ENCODE measurements around the gene AEN. TPM values are rescaled to one million over a fixed set of nuclear protein-coding genes. Genes with fewer than 3 reads are reported as not detected.

The AEN gene
- total and polyA plus RNA-seq, 11 donors: 3.8 to 21.8 (median 6.6) TPM

GRCh38 chr15:88608607-88609181 lies 12.4 kb upstream of the AEN start:
- peaks cover 0 to 21% (median 7%) of the 10 kb centered on the region in 12 donors for H3K4me1 ChIP-seq
- no peak overlapping the region for H3K4me3 ChIP-seq
- peaks cover 20 to 48% (median 36%) of the 10 kb centered on the region in 9 donors for H3K27me3 ChIP-seq
- H3K9me3 ChIP-seq: no peaks in the 10 kb centered on the region
- no peaks in the 10 kb centered on the region for H3K36me3 ChIP-seq
- intact Hi-C loops (cut with DNase I): loop anchor here in 1 of 10 donors (10.0 kb wide), 1 partner anchor 66 kb away; no protein-coding TSS in a partner anchor
- DNase-seq (no peak), ATAC-seq (no peak)
- TF ChIP-seq POLR2A (IDR thresholded peaks at IDR 0.05): no peak
- TF ChIP-seq, protein P1, sequence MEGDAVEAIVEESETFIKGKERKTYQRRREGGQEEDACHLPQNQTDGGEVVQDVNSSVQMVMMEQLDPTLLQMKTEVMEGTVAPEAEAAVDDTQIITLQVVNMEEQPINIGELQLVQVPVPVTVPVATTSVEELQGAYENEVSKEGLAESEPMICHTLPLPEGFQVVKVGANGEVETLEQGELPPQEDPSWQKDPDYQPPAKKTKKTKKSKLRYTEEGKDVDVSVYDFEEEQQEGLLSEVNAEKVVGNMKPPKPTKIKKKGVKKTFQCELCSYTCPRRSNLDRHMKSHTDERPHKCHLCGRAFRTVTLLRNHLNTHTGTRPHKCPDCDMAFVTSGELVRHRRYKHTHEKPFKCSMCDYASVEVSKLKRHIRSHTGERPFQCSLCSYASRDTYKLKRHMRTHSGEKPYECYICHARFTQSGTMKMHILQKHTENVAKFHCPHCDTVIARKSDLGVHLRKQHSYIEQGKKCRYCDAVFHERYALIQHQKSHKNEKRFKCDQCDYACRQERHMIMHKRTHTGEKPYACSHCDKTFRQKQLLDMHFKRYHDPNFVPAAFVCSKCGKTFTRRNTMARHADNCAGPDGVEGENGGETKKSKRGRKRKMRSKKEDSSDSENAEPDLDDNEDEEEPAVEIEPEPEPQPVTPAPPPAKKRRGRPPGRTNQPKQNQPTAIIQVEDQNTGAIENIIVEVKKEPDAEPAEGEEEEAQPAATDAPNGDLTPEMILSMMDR (IDR thresholded peaks at IDR 0.05): no peak
- 77 to 87% (median 80%) methylated on average over 4 of the region's 4 CpGs for WGBS, 4 donors
- H3K27ac ChIP-seq: no peak overlapping the region

- TF ChIP-seq, protein P1 (IDR thresholded peaks at IDR 0.05): no peak
- TF ChIP-seq POLR2A (IDR thresholded peaks at IDR 0.05): no peak
- Histone ChIP-seq H3K9me3 (no peaks in the 10 kb centered on the region), H3K27ac (no peak overlapping the region), H3K4me1 (peaks cover 0 to 16% (median 5%) of the 10 kb centered on the region in 12 donors), H3K36me3 (no peaks in the 10 kb centered on the region), H3K27me3 (peaks cover 13 to 39% (median 27%) of the 10 kb centered on the region in 9 donors), H3K4me3 (no peak overlapping the region)
- intact Hi-C loops (cut with DNase I): loop anchor here in 2 of 10 donors (5.0 to 10.0 kb wide), 3 partner anchors 65 to 132 kb away; partner anchors contain the start of gene DET1 (in 1 of the 2)
- DNase-seq: no peak
- whole genome bisulfite sequencing, 4 donors: 73 to 87% (median 78%) methylated on average over 4 of the region's 4 CpGs
- no peak for ATAC-seq
These were observed 11.6 kb upstream of the AEN start for GRCh38 chr15:88609344-88610090.

- no peaks in the 10 kb centered on the region for H3K9me3 ChIP-seq
- DNase-seq: no peak
- no peak overlapping the region for H3K27ac ChIP-seq
- 25 to 60% (median 48%) methylated on average over 4 of the region's 4 CpGs for WGBS, 4 donors
- TF ChIP-seq, protein P1 (IDR thresholded peaks at IDR 0.05): no peak
- TF ChIP-seq POLR2A (IDR thresholded peaks at IDR 0.05): no peak
- H3K36me3 ChIP-seq: no peaks in the 10 kb centered on the region
- no peak overlapping the region for H3K4me3 ChIP-seq
- peaks cover 0 to 3% (median 0%) of the 10 kb centered on the region in 12 donors for H3K4me1 ChIP-seq
- intact Hi-C loops (cut with DNase I): loop anchor here in 2 of 10 donors (5.0 to 10.0 kb wide), 2 partner anchors 66 to 133 kb away; partner anchors contain the start of gene DET1 (in 1 of the 2)
- H3K27me3 ChIP-seq: peaks cover 4 to 29% (median 15%) of the 10 kb centered on the region in 9 donors
- ATAC-seq: no peak
These were observed 10.4 kb upstream of the AEN start for GRCh38 chr15:88610701-88611231.

All from heart left ventricle (tissue), 16 donors.